GM18861 (cell line): ENCODE data around the gene FGF19.

ENCODE experiments used
- ATAC-seq: cut with Tn5 transposase; IDR thresholded peaks from one replicate; pipeline ENCODE4 v1.9.1; 2021; ENCODE audit not compliant: unreplicated experiment

FGF19 gene

GRCh38 chr11:69718147-69718546 is 14.3 kb upstream of the FGF19 start:
- ATAC-seq = no peak

- ATAC-seq = no peak
Observed at GRCh38 chr11:69716891-69717747, 13.3 kb upstream of the FGF19 start.

- no peak for ATAC-seq
Observed at GRCh38 chr11:69716099-69716498, 12.3 kb upstream of the FGF19 start.

GRCh38 chr11:69715446-69715845 is 11.6 kb upstream of the FGF19 start:
- ATAC-seq = no peak

- no peak for ATAC-seq
Observed at GRCh38 chr11:69711822-69712801, 8.3 kb upstream of the FGF19 start.

GRCh38 chr11:69708736-69709401 is 5.0 kb upstream of the FGF19 start:
- no peak for ATAC-seq

GRCh38 chr11:69707176-69707575 is 3.4 kb upstream of the FGF19 start:
- no peak for ATAC-seq

GRCh38 chr11:69705901-69706787 is 2.3 kb upstream of the FGF19 start:
- no peak for ATAC-seq

- ATAC-seq = no peak
Observed at GRCh38 chr11:69705351-69705811, 1.6 kb upstream of the FGF19 start.

- no peak for ATAC-seq
Observed at GRCh38 chr11:69704508-69705253, 859 bp upstream of the FGF19 start.

GRCh38 chr11:69703453-69703767 is 412 bp downstream of the FGF19 start:
- no peak for ATAC-seq

GRCh38 chr11:69702769-69703452 is 911 bp downstream of the FGF19 start:
- no peak for ATAC-seq

- ATAC-seq = no peak
Observed at GRCh38 chr11:69702239-69702691, 1.6 kb downstream of the FGF19 start.

GRCh38 chr11:69700278-69701140 is 3.3 kb downstream of the FGF19 start:
- ATAC-seq = no peak

- no peak for ATAC-seq
Observed at GRCh38 chr11:69699213-69699612, 4.6 kb downstream of the FGF19 start.

GRCh38 chr11:69698362-69698761 is 5.5 kb downstream of the FGF19 start:
- no peak for ATAC-seq

- no peak for ATAC-seq
Observed at GRCh38 chr11:69697861-69698260, 6.0 kb downstream of the FGF19 start.

- ATAC-seq = no peak
Observed at GRCh38 chr11:69697469-69697843, 6.4 kb downstream of the FGF19 start.
